ENCODE measurements around the gene NONO.
"Not testable (repeated sequence)": the region's sequence is repeated elsewhere in the genome, so short reads cannot be mapped to it uniquely, and the experiment has no call there.

NONO gene

GRCh38 chrX:71291381-71291780 is 7.9 kb downstream of the NONO start:
- no peak for DNase-seq

- DNase-seq: no peak
These were observed 9.4 kb downstream of the NONO start for GRCh38 chrX:71292669-71293365.

GRCh38 chrX:71296806-71297205 is 13.4 kb downstream of the NONO start:
- no peak for DNase-seq

GRCh38 chrX:71298119-71298518 is 14.7 kb downstream of the NONO start:
- DNase-seq: no peak

- DNase-seq: not testable (repeated sequence)
These were observed 16.6 kb downstream of the NONO start for GRCh38 chrX:71300064-71300463.

GRCh38 chrX:71300495-71300894 is 17.1 kb downstream of the NONO start:
- not testable (repeated sequence) for DNase-seq

- no peak for DNase-seq
These were observed 17.9 kb downstream of the NONO start, which contains the start of gene ITGB1BP2 for GRCh38 chrX:71301195-71301924. Gene ITGB1BP2 (plus strand): TSS chrX:71301750. CDS start chrX:71301807, 57 bp downstream.

GRCh38 chrX:71302461-71303213 is 19.2 kb downstream of the NONO start:
- no peak for DNase-seq

- no peak for DNase-seq
These were observed 21.1 kb downstream of the NONO start for GRCh38 chrX:71304561-71304960.

- no peak for DNase-seq
These were observed 32.5 kb downstream of the NONO start for GRCh38 chrX:71315917-71316316.

- not testable (repeated sequence) for DNase-seq
These were observed 33.5 kb downstream of the NONO start for GRCh38 chrX:71316959-71317358.

- no peak for DNase-seq
These were observed 36.7 kb downstream of the NONO start for GRCh38 chrX:71320126-71320525.

GRCh38 chrX:71321731-71322130 is 38.3 kb downstream of the NONO start:
- no peak for DNase-seq

GRCh38 chrX:71324452-71324851 is 41.0 kb downstream of the NONO start:
- DNase-seq: not testable (repeated sequence)

GRCh38 chrX:71326394-71326793 is 43.0 kb downstream of the NONO start:
- no peak for DNase-seq

- not testable (repeated sequence) for DNase-seq
These were observed 65.8 kb downstream of the NONO start for GRCh38 chrX:71349151-71349665.

GRCh38 chrX:71349867-71350266 is 66.4 kb downstream of the NONO start:
- DNase-seq: not testable (repeated sequence)

Data from NCI-H510A (cell line).